Esophagus muscularis mucosa (tissue), 4 donors: ENCODE results near the gene TMTC2.

Experiments
- EP300 ChIP-seq: sonication (generic); formaldehyde crosslinking; IDR thresholded peaks from one replicate; pipeline ENCODE4 v1.6.1; 2017; ENCODE audit warnings: antibody characterized with exemption
- POLR2A ChIP-seq: fragments of 450-650 bp; IDR thresholded peaks from one replicate; pipeline ENCODE4 v1.6.1; 2017; ENCODE audit warnings: antibody characterized with exemption, moderate library complexity, mild to moderate bottlenecking, low read depth
- POLR2AphosphoS5 ChIP-seq, 2 donors: sonication (generic); formaldehyde crosslinking; IDR thresholded peaks; one replicate each; pipeline ENCODE4 v1.6.1; 2017; ENCODE audit warnings: antibody characterized with exemption in 2 of 2
- TF ChIP-seq, protein P1 (sequence below), 3 experiments: fragments of 200-600 bp in 2 of 3; fragments of 450-650 bp in 1 of 3; sonication (generic) in 2 of 3; IDR thresholded peaks; one replicate each; pipeline ENCODE4 v1.5.1; 2017 to 2019; ENCODE audit warnings: antibody characterized with exemption in 3 of 3, mild to moderate bottlenecking in 2 of 3, moderate library complexity in 1 of 3

DNA sequence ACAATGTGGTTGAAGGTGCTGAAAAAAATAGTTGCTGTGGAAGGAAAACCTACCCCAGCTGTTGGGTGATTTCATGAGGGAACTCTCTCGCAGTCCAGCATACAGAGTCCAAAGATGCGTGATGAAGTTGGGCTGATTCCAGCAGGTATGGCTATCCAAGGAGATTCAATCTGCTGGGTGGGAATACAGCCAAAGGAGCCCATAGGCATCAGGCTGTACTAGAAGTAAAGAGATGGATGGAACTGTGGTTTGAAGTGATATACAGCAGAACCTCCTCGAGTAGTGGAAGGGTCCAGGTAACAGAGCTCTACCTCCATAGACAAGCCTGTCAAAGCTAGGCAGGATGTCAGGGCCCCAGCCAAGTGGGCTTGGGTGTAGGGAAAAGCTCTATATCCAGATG lies 11.5 kb upstream of the TMTC2 start:
- TF ChIP-seq, protein P1, sequence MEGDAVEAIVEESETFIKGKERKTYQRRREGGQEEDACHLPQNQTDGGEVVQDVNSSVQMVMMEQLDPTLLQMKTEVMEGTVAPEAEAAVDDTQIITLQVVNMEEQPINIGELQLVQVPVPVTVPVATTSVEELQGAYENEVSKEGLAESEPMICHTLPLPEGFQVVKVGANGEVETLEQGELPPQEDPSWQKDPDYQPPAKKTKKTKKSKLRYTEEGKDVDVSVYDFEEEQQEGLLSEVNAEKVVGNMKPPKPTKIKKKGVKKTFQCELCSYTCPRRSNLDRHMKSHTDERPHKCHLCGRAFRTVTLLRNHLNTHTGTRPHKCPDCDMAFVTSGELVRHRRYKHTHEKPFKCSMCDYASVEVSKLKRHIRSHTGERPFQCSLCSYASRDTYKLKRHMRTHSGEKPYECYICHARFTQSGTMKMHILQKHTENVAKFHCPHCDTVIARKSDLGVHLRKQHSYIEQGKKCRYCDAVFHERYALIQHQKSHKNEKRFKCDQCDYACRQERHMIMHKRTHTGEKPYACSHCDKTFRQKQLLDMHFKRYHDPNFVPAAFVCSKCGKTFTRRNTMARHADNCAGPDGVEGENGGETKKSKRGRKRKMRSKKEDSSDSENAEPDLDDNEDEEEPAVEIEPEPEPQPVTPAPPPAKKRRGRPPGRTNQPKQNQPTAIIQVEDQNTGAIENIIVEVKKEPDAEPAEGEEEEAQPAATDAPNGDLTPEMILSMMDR (IDR thresholded peaks at IDR 0.05): no peak
- TF ChIP-seq POLR2A: no peak
- no peak for TF ChIP-seq POLR2AphosphoS5 (IDR thresholded peaks at IDR 0.05)
- TF ChIP-seq EP300: no peak
